ENCODE data around the gene SLC35D3. TPM values are rescaled to one million over a fixed set of nuclear protein-coding genes. Genes with fewer than 3 reads are reported as not detected.
A peak's percentile ranks its signal among the peaks of the same experiment; 100 is the strongest.

Gene SLC35D3
- total RNA-seq, 1 donor from 2014 or later: 0.58 TPM

GRCh38 chr6:136967876-136968752 is 46.0 kb downstream of the SLC35D3 start:
- no peak overlapping the region for H3K4me2 ChIP-seq
- DNase-seq (ENCODE audit: low spot score): peak; percentile 79
- H3K4me1 ChIP-seq: peaks cover 3% of the 10 kb centered on the region
- H3K36me3 Mint-ChIP-seq: no peaks in the 10 kb centered on the region
- no peaks in the 10 kb centered on the region for H3K79me2 ChIP-seq (ENCODE audit: low read depth)
- TF ChIP-seq EZH2phosphoT487 (IDR thresholded peaks at IDR 0.05) (no peak), CTCF (IDR thresholded peaks at IDR 0.05) (peak; percentile 74), EZH2 (IDR thresholded peaks at IDR 0.05) (no peak)
- no peaks in the 10 kb centered on the region for H3F3A ChIP-seq (ENCODE audit: low read depth)
- H3K27ac ChIP-seq: no peak overlapping the region
- no peaks in the 10 kb centered on the region for H3K27me3 ChIP-seq
- H3K4me1 Mint-ChIP-seq: peaks cover 1% of the 10 kb centered on the region
- no peak overlapping the region for H3K9ac ChIP-seq
- H3K27me3 Mint-ChIP-seq (ENCODE audit: insufficient read depth, low read depth): no peaks in the 10 kb centered on the region
- no peak overlapping the region for H3K4me3 ChIP-seq
- no peaks in the 10 kb centered on the region for H3K9me3 Mint-ChIP-seq
- no peaks in the 10 kb centered on the region for H4K20me1 ChIP-seq (ENCODE audit: low read depth)
- H2AFZ ChIP-seq (replicated peaks): peak overlapping the region; percentile 88
- no peak overlapping the region for H3K4me3 Mint-ChIP-seq
- no peaks in the 10 kb centered on the region for H3K9me3 ChIP-seq (ENCODE audit: low read depth)
- H3K27ac Mint-ChIP-seq: no peak overlapping the region
- no peaks in the 10 kb centered on the region for H3K36me3 ChIP-seq

- H3K4me2 ChIP-seq: no peak overlapping the region
- Mint-ChIP-seq H3K4me3 (no peak overlapping the region), H3K27ac (no peak overlapping the region)
Measured at GRCh38 chr6:136968837-136969236, 46.7 kb downstream of the SLC35D3 start.

GRCh38 chr6:136969433-136969832 is 47.3 kb downstream of the SLC35D3 start:
- H3K4me1 Mint-ChIP-seq: no peaks in the 10 kb centered on the region
- Histone ChIP-seq H3K36me3 (no peaks in the 10 kb centered on the region), H3K4me3 (no peak overlapping the region), H3K4me1 (peaks cover 3% of the 10 kb centered on the region), H4K20me1 (ENCODE audit: low read depth) (no peaks in the 10 kb centered on the region), H3K9me3 (ENCODE audit: low read depth) (no peaks in the 10 kb centered on the region), H3K4me2 (no peak overlapping the region), H3K79me2 (ENCODE audit: low read depth) (no peaks in the 10 kb centered on the region), H2AFZ (replicated peaks) (no peak overlapping the region), H3F3A (ENCODE audit: low read depth) (no peaks in the 10 kb centered on the region), H3K27me3 (no peaks in the 10 kb centered on the region), H3K9ac (no peak overlapping the region), H3K27ac (no peak overlapping the region)
- H3K27ac Mint-ChIP-seq: no peak overlapping the region
- DNase-seq (ENCODE audit: low spot score): no peak
- H3K36me3 Mint-ChIP-seq: no peaks in the 10 kb centered on the region
- H3K4me3 Mint-ChIP-seq: no peak overlapping the region
- no peak for TF ChIP-seq EZH2 (IDR thresholded peaks at IDR 0.05)
- TF ChIP-seq CTCF (IDR thresholded peaks at IDR 0.05): no peak
- no peaks in the 10 kb centered on the region for H3K27me3 Mint-ChIP-seq (ENCODE audit: insufficient read depth, low read depth)
- H3K9me3 Mint-ChIP-seq: no peaks in the 10 kb centered on the region

More at GRCh38 chr6:136968837-136969236, 46.7 kb downstream of the SLC35D3 start:
- no peak overlapping the region for H3K27ac ChIP-seq
- no peak overlapping the region for H2AFZ ChIP-seq (replicated peaks)
- Mint-ChIP-seq H3K4me1 (no peaks in the 10 kb centered on the region), H3K27me3 (ENCODE audit: insufficient read depth, low read depth) (no peaks in the 10 kb centered on the region), H3K36me3 (no peaks in the 10 kb centered on the region), H3K9me3 (no peaks in the 10 kb centered on the region)
- H3K9me3 ChIP-seq (ENCODE audit: low read depth): no peaks in the 10 kb centered on the region
- TF ChIP-seq CTCF (IDR thresholded peaks at IDR 0.05) (no peak), EZH2phosphoT487 (IDR thresholded peaks at IDR 0.05) (no peak), EZH2 (IDR thresholded peaks at IDR 0.05) (no peak)
- no peak overlapping the region for H3K9ac ChIP-seq
- DNase-seq (ENCODE audit: low spot score): no peak
- no peak overlapping the region for H3K4me3 ChIP-seq
- no peaks in the 10 kb centered on the region for H3K27me3 ChIP-seq
- H3K36me3 ChIP-seq: no peaks in the 10 kb centered on the region
- peaks cover 3% of the 10 kb centered on the region for H3K4me1 ChIP-seq
- no peaks in the 10 kb centered on the region for H3F3A ChIP-seq (ENCODE audit: low read depth)
- no peaks in the 10 kb centered on the region for H4K20me1 ChIP-seq (ENCODE audit: low read depth)
- H3K79me2 ChIP-seq (ENCODE audit: low read depth): no peaks in the 10 kb centered on the region
